Testis (tissue), 2 donors: ENCODE data around the gene PRKN.

ENCODE experiments used
- POLR2A ChIP-seq: fragments of 450-650 bp; IDR thresholded peaks from one replicate; pipeline ENCODE4 v1.6.1; 2017; ENCODE audit warnings: antibody characterized with exemption, mild to moderate bottlenecking, moderate library complexity
- TF ChIP-seq, protein P1 (sequence below), 3 experiments: fragments of 450-650 bp in 2 of 3; fragments of 200-600 bp in 1 of 3; sonication (generic) in 1 of 3; IDR thresholded peaks; one replicate each; pipeline ENCODE4 v1.5.1; 2016 to 2019; ENCODE audit warnings: antibody characterized with exemption in 3 of 3, mild to moderate bottlenecking in 2 of 3, moderate library complexity in 1 of 3

DNA sequence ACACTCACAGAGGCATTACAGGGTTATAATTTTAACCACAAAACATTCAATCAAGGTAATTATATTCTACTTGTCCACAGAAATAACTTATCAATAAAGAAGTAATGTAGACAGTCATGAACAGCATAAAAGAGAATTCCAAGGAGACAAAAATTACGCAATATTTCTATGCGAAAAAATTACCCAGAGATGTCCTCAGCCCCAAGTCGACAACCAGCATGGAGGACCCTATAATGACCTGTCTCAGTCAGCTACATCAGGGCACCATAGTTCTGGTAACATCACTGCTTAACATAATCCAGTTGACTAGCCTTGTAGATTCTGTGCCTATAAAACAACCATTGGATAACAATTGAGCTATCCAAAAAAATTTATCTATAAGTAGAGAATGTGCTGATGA is 579.8 kb downstream of the PRKN start:
- TF ChIP-seq, protein P1, sequence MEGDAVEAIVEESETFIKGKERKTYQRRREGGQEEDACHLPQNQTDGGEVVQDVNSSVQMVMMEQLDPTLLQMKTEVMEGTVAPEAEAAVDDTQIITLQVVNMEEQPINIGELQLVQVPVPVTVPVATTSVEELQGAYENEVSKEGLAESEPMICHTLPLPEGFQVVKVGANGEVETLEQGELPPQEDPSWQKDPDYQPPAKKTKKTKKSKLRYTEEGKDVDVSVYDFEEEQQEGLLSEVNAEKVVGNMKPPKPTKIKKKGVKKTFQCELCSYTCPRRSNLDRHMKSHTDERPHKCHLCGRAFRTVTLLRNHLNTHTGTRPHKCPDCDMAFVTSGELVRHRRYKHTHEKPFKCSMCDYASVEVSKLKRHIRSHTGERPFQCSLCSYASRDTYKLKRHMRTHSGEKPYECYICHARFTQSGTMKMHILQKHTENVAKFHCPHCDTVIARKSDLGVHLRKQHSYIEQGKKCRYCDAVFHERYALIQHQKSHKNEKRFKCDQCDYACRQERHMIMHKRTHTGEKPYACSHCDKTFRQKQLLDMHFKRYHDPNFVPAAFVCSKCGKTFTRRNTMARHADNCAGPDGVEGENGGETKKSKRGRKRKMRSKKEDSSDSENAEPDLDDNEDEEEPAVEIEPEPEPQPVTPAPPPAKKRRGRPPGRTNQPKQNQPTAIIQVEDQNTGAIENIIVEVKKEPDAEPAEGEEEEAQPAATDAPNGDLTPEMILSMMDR (IDR thresholded peaks at IDR 0.05), result no peak
- TF ChIP-seq POLR2A, result no peak
